Stimulated activated naive CD8-positive, alpha-beta T cell treated with anti-CD3 and anti-CD28 coated beads, Interleukin-15, Interleukin-2, amounts not matched to agents 100 ng/mL and 50 ng/mL, for 24 hours (primary cell): ENCODE data around the gene CDH23.

ENCODE experiments used
- H3K27ac Mint-ChIP-seq: one replicate; pipeline ENCODE4 v1.8.0; 2021; ENCODE audit warnings: mild to moderate bottlenecking, mixed read lengths
- H3K27me3 Mint-ChIP-seq: one replicate; pipeline ENCODE4 v1.8.0; 2021; ENCODE audit warnings: mixed read lengths
- H3K36me3 Mint-ChIP-seq: one replicate; pipeline ENCODE4 v1.8.0; 2021; ENCODE audit warnings: low read depth, mixed read lengths
- H3K4me1 Mint-ChIP-seq: one replicate; pipeline ENCODE4 v1.8.0; 2021; ENCODE audit warnings: low read depth, mixed read lengths
- H3K4me3 Mint-ChIP-seq: one replicate; pipeline ENCODE4 v1.8.0; 2021; ENCODE audit warnings: mild to moderate bottlenecking, mixed read lengths
- H3K9me3 Mint-ChIP-seq: one replicate; pipeline ENCODE4 v1.8.0; 2021; ENCODE audit warnings: mixed read lengths

The CDH23 gene

GRCh38 chr10:71827852-71828251, 431.1 kb downstream of the CDH23 start:
- Mint-ChIP-seq H3K27me3 (no peaks in the 10 kb centered on the region), H3K27ac (no peak overlapping the region), H3K4me3 (no peak overlapping the region), H3K36me3 (peaks cover 47% of the 10 kb centered on the region), H3K9me3 (no peaks in the 10 kb centered on the region), H3K4me1 (peaks cover 4% of the 10 kb centered on the region)

DNA sequence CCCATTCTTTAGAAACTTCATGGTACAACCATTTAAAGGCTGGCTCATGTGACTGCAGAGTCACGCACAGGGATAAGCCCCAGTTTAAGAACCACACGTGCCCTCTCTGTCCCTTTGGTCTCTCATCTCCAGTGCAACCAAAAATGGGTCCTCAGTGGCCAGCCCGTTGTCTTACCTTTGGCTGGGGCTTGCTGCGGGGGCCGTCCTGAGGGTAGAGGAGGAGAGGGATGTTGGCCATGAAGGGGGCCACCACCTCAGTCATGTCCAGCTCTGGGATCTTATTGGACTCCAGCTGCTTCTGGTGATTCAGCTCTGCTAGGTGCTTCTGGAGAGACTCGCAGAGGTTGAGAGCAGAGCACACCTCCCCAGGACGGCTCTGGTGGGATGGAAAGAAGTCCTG, 432.0 kb downstream of the CDH23 start:
- Mint-ChIP-seq H3K27me3 (no peaks in the 10 kb centered on the region), H3K9me3 (no peaks in the 10 kb centered on the region), H3K36me3 (peaks cover 47% of the 10 kb centered on the region), H3K27ac (no peak overlapping the region), H3K4me3 (no peak overlapping the region), H3K4me1 (peaks cover 13% of the 10 kb centered on the region)

DNA sequence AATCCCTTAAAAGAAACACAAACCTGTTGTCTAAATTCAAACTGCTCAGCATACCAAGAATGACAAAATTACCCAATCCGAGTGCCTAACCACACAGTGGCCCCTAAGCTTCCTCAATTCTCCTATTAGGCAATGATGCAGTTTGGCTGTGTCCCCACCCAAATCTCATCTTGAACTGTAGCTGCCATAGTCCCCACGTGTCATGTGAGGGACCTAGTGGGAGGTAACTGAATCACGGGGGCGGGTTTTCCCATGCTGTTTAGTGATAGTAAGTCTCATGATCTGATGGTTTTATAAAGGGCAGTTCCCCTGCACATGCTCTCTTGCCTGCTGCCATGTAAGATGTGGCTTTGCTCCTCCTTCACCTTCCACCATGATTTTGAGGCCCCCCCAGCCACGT, 432.5 kb downstream of the CDH23 start:
- Mint-ChIP-seq H3K27ac (no peak overlapping the region), H3K4me3 (no peak overlapping the region), H3K9me3 (no peaks in the 10 kb centered on the region), H3K27me3 (no peaks in the 10 kb centered on the region), H3K4me1 (peaks cover 17% of the 10 kb centered on the region), H3K36me3 (peaks cover 45% of the 10 kb centered on the region)

GRCh38 chr10:71829896-71830295, 433.2 kb downstream of the CDH23 start:
- Mint-ChIP-seq H3K27ac (no peak overlapping the region), H3K36me3 (peaks cover 45% of the 10 kb centered on the region), H3K27me3 (no peaks in the 10 kb centered on the region), H3K4me3 (no peak overlapping the region), H3K4me1 (peaks cover 23% of the 10 kb centered on the region), H3K9me3 (no peaks in the 10 kb centered on the region)

DNA sequence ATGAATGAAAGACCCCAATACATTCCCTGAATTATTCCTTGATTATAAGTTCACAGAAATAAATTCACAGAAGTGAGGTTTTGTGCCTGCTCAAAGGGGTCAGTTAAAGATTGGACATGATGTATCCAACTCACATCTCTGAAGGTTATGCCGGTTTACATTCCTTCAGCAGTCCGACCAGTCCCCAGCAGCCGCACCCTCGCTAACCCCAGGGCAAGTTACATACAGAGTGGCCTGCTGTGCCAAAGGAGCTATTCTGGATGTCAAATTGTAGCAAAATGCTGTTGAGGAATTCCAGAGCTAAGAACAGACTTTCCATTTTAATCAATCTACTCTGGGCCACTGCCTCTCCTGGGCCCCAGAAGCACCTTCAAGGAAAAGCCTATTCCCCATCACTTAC, 434.0 kb downstream of the CDH23 start:
- no peak overlapping the region for H3K4me3 Mint-ChIP-seq
- peaks cover 41% of the 10 kb centered on the region for H3K36me3 Mint-ChIP-seq
- peaks cover 25% of the 10 kb centered on the region for H3K4me1 Mint-ChIP-seq
- no peaks in the 10 kb centered on the region for H3K9me3 Mint-ChIP-seq
- H3K27ac Mint-ChIP-seq: no peak overlapping the region
- H3K27me3 Mint-ChIP-seq: no peaks in the 10 kb centered on the region

GRCh38 chr10:71831646-71832552, 435.2 kb downstream of the CDH23 start:
- Mint-ChIP-seq H3K9me3 (no peaks in the 10 kb centered on the region), H3K4me3 (no peak overlapping the region), H3K4me1 (peaks cover 37% of the 10 kb centered on the region), H3K27me3 (no peaks in the 10 kb centered on the region), H3K36me3 (peaks cover 36% of the 10 kb centered on the region), H3K27ac (peak overlapping the region; percentile 45)

DNA sequence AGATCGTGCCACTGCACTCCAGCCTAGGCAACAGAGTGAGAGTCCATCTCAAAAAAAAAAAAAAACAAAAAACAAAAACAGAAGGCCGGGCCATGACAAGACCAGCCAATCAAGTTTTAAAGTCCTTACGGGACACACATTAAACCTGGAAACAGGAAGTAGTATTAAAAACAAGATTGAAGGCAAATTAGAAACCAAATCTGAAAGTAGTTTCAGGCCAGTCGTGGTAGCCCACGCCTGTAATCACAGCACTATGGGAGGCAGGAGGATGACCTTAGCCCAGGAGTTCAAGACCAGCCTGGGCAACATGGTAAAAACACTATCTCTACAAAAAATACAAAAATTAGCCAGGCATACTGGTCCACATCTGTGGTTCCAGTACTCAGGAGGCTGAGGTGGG, 436.2 kb downstream of the CDH23 start:
- peak overlapping the region; percentile 52 for H3K27ac Mint-ChIP-seq
- H3K27me3 Mint-ChIP-seq: no peaks in the 10 kb centered on the region
- H3K4me1 Mint-ChIP-seq: peaks cover 48% of the 10 kb centered on the region
- H3K9me3 Mint-ChIP-seq: no peaks in the 10 kb centered on the region
- peaks cover 37% of the 10 kb centered on the region for H3K36me3 Mint-ChIP-seq
- no peak overlapping the region for H3K4me3 Mint-ChIP-seq

DNA sequence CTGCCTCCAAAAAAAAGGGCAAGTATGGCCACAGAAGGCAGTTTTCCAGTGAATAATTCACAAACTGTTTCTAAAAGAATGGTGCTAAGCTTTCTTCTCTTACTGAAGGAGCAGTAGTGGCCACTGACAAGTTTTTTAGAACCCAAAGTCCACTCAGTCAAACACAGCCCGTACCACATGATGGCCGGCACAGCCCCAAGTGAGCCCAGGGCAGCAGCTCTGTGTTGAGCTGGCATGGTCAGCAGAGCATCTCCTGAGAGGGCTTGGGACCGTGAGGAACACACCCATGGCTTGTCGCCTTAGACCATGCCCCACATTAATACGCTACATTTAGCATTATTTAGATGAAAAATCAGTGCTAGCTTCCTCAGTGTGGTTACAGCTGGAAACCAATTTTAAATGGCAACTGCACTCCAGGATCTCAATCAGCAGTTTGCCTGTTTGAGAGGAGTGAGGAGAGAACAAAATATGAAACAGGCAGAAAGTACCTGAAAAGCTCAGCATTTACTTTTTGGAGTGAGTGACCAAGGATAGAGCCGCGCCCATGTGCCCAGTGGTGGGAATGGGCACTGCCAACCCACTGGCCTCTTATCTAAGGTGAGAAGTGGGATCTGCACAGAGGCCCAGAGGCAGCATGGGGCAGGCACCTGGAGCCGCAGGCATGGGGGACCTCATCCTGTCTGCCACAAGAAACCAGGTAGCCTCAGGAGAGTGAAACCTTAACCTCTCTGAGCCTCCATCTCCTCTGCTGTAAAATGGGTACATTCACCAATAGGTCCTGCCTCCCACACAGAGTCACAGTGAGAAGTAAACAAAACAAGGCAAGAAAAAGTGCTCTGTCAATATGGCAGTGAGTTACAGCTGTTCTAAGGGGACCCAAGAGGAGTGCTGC, 437.0 kb downstream of the CDH23 start:
- Mint-ChIP-seq H3K27ac (no peak overlapping the region), H3K4me3 (no peak overlapping the region), H3K36me3 (peaks cover 36% of the 10 kb centered on the region), H3K27me3 (no peaks in the 10 kb centered on the region), H3K4me1 (peaks cover 55% of the 10 kb centered on the region), H3K9me3 (no peaks in the 10 kb centered on the region)

- H3K36me3 Mint-ChIP-seq: peaks cover 36% of the 10 kb centered on the region
- H3K9me3 Mint-ChIP-seq: no peaks in the 10 kb centered on the region
- no peaks in the 10 kb centered on the region for H3K27me3 Mint-ChIP-seq
- H3K27ac Mint-ChIP-seq: no peak overlapping the region
- H3K4me3 Mint-ChIP-seq: no peak overlapping the region
- peaks cover 61% of the 10 kb centered on the region for H3K4me1 Mint-ChIP-seq
Measured at GRCh38 chr10:71834343-71834674, 437.6 kb downstream of the CDH23 start.

GRCh38 chr10:71835671-71836595, 439.2 kb downstream of the CDH23 start:
- H3K27ac Mint-ChIP-seq: peak overlapping the region; percentile 87
- H3K27me3 Mint-ChIP-seq: no peaks in the 10 kb centered on the region
- H3K9me3 Mint-ChIP-seq: no peaks in the 10 kb centered on the region
- peaks cover 24% of the 10 kb centered on the region for H3K36me3 Mint-ChIP-seq
- peaks cover 75% of the 10 kb centered on the region for H3K4me1 Mint-ChIP-seq
- peak overlapping the region; percentile 45 for H3K4me3 Mint-ChIP-seq

DNA sequence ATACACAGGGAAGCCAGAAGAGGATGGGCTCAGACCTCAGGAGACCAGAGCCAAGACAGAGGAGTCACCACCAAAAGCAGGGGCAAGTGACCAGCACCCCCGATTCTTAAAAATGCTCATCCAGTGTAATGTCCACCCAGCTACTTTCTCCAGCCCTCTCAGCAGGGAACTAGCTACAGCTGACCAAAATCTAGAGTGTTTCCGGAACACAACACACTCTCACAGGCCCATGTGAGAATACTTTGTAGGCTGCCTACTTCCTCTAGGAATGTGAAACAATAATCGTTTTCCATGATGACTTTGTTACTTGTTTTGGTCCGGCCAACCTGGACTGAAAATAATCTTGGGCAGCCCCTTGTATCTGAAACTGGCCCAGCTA, 439.9 kb downstream of the CDH23 start:
- H3K4me3 Mint-ChIP-seq: peak overlapping the region; percentile 45

DNA sequence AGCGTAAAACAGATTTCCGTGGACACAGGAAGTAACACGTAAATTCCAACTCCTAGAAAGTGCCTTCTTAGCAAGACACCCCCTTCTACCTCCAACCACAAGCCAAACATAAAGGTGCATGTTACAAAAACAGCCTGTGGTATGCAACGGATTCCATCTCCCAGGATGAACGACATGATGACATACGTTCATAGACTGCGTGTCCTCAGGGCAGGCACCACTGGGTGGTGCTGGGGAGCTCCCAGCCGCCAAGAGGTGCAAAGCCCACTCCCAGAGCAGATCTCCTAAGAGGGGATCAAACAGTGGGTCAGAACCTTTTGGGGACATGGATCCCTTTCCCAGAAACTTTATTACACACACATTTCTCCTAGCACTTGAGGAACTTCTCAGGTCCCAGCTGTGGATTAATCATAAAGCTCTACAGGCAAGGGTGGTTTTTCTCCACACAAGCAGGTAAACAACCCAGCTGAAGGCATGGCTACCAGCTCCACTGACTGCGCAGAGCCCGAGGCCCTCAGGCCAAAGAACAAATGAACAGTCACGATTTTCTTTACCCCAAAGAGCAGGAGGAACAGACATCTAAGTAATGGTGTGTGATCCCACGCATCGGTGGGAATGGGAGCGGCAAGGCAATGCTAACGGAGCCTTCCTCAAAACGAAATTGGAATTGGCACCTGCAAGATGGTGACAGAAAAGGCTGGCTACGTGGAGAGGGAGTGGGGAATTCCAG, 440.5 kb downstream of the CDH23 start:
- Mint-ChIP-seq H3K4me1 (peaks cover 81% of the 10 kb centered on the region), H3K27ac (peak overlapping the region; percentile 18), H3K9me3 (no peaks in the 10 kb centered on the region), H3K27me3 (no peaks in the 10 kb centered on the region), H3K4me3 (no peak overlapping the region), H3K36me3 (peaks cover 13% of the 10 kb centered on the region)

More for the DNA sequence above, 439.9 kb downstream of the CDH23 start:
- H3K27ac Mint-ChIP-seq: peak overlapping the region; percentile 87
- peaks cover 18% of the 10 kb centered on the region for H3K36me3 Mint-ChIP-seq
- H3K27me3 Mint-ChIP-seq: no peaks in the 10 kb centered on the region
- no peaks in the 10 kb centered on the region for H3K9me3 Mint-ChIP-seq
- H3K4me1 Mint-ChIP-seq: peaks cover 78% of the 10 kb centered on the region

DNA sequence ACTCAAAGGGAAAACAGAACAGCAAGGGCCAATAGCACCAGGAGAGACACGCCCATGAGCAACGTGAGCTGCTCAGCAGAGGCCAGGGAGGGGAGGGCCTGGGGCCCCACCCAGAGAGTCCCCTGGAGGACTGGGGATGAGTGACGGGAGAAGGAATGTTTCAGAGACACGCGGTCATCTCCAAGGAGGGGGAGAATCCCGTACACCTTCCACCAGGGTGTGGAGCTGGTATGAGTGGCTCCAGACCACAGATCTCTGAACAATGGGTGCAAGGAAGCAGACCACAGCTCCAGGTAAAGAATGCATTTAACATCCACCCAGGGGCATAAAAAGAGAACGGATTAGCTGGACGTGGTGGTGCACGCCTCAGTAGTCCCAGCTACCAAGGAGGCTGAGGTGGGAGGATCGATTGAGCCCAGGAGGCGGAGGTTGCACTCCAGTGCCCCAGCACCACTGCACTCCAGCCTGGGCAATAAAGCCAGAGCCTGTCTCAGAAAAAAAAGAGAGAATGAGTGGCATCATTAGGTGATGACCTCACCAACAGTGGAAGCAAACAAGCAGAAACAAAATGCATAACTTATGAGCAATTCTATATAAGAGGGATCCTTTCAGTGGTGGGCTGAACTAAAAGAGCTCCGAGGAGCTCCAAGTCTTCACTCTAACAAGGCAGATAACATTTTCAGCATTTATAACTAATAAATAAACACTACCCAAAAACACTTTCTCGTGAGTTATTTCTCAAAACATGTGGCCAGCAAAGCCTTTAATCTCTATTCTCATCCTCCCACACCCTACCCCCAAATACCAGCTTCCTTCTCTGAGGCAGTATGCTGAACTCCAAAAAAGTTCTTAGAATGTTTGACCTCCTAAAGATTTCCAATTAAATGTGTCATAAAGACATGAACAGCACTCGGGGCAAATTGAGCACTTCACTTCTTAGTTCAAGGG, 441.8 kb downstream of the CDH23 start:
- no peaks in the 10 kb centered on the region for H3K27me3 Mint-ChIP-seq
- H3K4me1 Mint-ChIP-seq: peaks cover 83% of the 10 kb centered on the region
- no peaks in the 10 kb centered on the region for H3K9me3 Mint-ChIP-seq
- peaks cover 11% of the 10 kb centered on the region for H3K36me3 Mint-ChIP-seq
- no peak overlapping the region for H3K27ac Mint-ChIP-seq
- no peak overlapping the region for H3K4me3 Mint-ChIP-seq
